Activated naive CD4-positive, alpha-beta T cell treated with anti-CD3 and anti-CD28 coated beads, Interleukin-2, amount 50 U/mL, for 16 hours (primary cell): ENCODE measurements around the gene AKR1C2.
"Not testable (repeated sequence)": the region's sequence is repeated elsewhere in the genome, so short reads cannot be mapped to it uniquely, and the experiment has no call there.

ENCODE experiments used
- DNase-seq: peaks from one replicate; pipeline ENCODE4 v3.0.0-alpha.2; 2020

Gene AKR1C2

DNA sequence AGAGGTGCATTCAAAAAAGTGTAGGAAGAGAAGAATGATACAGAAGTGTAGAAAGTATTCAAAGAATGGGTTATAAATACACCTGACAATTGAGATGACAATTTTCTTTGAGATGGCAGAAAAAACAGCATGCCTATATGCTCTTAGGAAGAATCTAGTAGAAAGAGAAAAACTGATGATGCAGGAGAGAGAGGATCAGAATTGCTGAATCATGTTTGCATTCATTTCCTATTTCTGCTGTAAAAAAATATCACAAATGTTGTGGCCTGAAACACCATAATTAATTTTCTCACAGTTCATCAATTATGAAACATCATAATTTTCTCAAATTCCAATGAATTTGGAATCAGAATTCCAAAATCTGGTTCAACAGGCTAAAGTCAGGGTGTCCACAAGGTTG is 50.3 kb downstream of the AKR1C2 start:
- no peak for DNase-seq

DNA sequence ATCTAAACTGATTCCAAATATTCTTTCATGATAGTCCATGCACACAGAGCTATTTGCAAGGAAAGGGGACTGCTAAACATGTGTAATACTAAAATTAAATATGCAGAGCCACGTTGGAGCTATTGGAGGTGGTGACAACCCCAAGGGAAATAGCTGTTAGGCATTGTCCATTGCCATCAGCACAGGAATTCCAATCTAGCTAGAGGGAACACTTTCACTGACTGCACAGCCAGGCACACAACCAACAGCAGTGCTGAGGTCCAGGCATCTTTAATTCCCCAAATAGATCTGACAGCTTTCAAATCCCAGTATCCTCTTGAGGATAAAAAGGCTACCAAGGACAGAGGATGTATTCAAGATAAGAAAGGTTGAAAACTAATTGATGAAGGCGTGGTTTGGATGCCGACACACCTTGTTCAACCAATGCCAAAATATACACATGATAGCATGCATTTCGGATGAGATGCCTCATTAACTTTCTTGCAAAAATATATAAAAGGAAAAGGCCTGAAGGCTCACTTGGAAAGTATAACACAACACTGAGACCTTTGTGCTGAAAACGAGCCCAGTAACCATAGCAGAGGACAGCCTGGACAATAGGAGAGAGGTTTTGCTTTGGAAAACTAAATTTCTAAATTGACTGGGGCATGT is 52.0 kb downstream of the AKR1C2 start:
- DNase-seq, result not testable (repeated sequence)

DNA sequence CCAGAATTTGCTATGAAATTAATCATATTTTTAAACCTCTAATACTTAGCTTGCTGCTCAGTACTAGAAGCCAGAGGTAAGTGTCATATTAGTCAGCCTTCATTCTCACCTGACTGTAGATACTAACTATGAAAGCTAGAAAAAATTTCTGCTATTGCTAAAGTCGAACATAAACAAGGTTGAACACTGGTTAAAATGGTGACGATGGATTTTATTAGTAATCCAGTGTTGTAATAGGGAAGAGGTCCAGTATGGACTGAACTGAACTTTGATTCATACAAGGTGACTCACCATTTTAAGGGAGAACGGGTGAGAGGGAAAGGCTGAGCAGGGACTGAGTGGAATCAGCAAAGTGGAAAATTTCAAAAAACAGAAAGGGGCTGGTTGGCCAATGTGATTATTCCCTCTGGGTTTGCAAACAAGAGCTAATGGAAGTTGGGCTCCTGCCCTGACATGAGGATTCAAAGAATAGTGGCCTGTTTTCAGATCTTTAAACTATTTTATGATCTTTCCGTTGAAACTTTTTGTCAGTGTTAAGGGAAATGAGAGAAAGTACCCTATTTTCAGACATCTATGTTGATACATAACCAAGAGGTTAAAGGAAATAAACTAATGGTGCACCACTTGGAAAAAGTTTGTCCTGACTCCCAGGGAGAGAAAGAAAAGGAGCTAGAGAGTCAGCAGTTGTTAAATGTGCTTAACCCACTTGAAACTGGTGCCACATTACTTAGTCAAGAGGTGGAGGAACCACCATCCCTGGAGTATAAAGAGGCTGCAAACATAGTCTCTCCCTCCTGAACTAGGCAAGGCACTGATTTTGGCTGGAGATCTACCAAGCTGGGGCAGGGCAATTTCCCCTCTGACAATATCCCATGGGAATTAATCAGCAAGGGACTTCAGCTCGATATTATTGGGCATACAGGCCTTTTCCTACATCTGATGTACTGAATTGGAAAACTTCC is 55.7 kb downstream of the AKR1C2 start:
- no peak for DNase-seq

DNA sequence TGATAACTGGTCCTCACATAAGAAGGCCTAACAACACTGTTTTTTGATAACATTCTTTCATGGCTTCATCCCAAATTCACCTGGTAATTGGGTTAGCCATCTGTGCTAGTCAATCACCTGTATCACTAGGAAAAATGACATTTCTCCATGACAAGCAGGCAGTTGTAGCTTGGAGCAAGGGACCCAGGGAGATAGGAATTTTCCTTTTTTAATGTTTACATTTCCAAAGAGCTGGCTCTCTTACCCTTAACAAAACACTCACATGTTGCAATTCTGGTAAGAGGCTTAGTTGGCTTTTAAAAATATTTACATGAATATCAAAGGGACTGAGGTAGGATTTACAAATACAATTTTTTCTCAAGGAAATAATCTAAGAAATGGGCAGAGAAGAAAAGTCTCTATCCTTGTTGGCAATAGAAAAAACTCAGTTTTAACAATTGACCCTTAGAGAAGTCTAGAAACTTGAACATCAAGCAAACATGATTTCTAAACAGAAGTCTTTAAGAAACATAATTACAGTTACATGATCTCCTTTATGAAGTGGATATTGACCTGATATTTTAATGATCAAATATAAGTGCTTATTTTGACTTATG is 56.5 kb downstream of the AKR1C2 start:
- DNase-seq, result no peak

DNA sequence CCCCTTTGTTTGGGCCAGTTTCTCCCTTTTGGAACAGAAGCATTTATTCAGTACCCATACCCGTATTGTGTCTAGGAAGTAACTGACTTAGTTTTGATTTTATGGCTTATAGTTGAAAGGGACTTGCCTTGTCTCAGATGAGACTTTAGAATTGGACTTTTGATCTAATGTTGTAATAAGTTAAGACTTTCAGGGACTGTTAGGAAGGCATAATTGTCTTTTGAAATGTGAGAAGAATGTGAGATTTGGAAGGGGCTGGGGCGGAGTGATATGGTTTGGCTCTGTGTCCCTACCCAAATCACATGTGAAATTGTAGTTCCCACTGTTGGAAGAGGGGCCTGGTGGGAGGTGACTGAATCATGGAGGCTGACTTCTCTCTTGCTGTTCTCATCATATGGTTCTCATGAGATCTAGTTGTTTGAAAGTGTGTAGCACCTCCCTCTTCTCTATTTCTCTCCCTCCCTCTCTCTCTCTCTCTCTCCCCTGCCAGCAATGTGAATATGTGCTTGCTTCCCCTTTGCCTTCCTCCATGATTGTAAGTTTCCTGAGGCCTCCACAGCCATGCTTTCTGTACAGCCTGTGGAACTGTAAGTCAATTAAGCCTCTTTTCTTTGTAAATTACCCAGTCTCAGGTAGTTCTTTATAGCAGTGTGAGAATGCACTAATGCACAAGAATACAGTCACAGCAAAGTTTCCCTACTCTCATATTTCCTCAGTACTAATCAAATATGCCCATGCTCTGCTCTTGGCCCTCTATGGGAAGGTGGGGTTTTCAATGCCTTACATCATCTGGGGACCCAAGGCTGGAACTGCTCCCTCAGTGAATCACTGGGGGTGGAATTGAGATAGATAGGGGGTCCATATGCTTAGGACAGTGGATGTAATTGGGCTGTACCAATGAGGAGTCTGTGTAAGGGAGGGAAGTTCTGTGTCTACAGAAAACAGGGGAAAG is 57.6 kb downstream of the AKR1C2 start:
- no peak for DNase-seq

DNA sequence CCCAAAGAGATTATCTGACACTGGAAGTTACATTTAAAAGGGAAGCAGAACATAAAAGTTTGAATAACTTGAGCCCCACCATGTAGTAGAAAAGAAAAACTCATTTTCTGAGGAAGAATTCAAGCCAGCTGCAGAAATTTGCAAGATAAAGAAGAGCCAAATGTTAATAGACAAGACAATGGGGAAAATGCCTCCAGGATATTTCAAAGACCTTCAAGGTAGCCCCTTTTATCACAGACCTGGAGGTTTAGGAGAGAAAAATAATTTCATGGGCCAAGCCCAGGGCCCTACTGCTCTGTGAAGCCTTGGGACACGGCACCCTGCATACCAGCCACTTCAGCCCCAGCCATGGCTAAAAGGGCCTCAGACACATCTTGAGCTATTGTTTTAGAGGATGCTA is 58.8 kb downstream of the AKR1C2 start:
- no peak for DNase-seq

DNA sequence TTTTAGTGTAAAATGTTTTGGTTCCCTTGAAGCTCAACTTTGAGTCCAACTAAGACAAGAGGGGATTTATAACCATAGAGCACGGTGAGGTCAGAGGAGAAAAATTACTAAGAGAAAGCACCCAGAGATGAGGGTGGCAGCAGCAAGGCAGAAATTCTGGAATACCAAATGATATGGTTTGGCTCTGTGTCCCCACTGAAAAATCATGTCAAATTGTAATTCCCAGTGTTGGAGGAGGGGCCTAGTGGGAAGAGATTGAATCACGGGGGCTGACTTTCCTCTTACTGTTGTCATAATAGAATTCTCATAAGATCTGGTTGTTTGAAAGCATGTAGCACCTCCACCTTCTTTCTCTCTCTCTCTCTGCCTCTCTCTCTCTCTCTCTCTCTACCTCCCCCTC is 59.8 kb downstream of the AKR1C2 start:
- no peak for DNase-seq

DNA sequence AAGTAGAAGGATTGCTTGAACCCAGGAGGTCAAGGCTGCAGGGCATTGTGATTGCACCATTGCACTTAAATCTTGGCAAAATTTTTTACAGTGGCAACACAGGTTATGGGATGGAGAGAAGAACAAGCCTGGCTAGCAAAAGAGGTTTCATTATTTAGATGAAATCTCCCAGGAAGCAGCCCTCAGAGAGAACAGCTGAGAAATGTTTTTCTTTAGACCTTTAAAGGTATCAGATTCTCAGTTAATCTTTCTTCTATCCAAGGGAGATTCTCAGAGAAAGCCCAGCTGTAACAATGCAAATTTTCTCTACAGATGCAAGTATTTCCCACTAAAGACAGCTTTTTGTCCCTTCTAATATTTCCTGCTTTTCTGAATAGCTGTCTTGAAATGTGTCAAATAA is 60.2 kb downstream of the AKR1C2 start:
- DNase-seq, result not testable (repeated sequence)

DNA sequence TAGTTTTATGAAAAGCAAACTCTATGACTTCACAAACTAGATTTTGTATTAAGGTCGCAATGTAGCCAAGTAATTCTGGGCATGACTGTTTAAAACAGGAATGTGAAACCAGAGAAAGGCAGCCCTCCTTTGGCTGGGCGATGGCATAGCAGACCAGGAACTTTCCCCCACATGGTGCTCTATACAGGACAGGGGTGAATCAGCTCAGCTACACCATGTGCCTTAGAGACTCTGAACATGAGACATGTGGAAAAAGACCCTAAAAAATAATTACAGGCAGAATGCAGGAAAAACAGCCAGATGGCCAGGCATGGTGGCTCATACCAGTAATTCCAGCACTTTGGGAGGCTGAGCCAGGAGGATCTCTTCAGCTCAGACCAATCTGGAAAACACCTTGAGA is 60.7 kb downstream of the AKR1C2 start:
- DNase-seq, result not testable (repeated sequence)

DNA sequence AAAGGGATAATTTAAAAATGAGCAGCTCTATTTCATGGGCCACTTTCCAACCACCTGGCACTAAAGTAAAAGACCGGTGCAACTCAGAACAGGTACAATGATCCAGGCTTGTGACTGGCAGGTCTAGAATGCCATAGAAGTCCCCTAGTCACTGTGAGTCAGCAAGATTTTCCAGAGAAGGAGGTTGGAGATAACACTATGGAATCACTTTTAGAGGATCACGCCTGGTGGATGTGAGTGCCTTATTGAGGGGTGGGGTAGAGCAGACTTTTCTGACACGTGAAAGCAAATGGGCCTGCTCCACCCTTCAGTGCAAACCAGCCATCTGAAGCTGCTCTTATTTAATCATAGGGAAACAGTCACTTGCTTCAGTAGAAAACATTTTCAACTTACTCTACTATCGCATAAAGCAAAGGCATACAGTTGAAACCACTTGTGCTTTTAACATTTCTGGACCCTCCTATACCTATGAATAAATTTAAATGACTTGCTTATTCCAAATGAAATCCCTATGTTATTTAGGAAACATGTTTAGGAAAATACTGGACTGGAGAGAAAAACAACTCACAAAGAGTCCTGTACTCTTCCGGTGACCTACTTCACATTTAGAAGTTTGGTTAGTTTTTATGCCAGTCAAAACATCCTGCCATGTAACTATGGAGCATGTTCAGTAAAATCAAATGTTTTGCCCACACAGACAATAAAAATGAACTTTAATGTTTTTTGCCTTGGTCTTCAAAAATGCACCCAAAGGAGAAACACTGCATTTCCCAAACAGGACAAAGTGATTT is 61.9 kb downstream of the AKR1C2 start:
- DNase-seq, result no peak

DNA sequence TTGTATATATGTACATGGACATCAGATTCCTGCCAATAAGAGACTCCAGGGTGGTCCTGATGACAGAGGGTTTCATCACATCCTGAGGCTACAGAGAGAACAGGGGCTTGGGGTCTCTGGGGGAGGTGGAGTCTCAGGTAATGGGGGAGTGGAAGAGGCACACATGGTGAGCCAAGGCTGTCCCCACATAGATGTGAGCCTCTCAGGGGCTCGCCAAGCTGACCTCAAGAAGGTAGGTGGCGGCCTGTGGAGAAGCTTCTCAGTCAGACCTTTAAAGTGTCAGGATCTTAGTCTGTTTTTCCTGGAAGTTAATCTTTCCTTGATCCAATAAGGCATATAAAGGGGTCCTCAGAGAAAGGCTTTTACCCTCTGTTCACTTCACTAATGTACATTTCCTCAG is 62.7 kb downstream of the AKR1C2 start:
- not testable (repeated sequence) for DNase-seq

DNA sequence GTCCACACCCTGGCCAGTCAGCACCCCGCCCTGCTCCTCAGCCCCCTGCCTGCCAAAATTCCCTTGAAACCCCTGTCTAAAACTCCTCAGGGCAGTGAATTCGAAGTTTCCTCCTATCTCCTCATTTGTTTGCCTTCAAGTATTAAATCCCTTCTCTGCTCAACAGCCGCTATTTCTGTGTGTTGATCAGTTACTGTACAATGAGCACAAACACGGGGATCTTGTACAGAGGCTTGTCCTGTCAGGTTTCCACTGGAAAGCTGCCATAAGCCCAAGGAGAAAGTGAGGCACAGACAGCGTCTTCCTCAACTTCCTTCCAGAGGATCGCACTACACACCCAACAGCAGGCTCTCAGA is 63.6 kb downstream of the AKR1C2 start:
- DNase-seq, result not testable (repeated sequence)

DNA sequence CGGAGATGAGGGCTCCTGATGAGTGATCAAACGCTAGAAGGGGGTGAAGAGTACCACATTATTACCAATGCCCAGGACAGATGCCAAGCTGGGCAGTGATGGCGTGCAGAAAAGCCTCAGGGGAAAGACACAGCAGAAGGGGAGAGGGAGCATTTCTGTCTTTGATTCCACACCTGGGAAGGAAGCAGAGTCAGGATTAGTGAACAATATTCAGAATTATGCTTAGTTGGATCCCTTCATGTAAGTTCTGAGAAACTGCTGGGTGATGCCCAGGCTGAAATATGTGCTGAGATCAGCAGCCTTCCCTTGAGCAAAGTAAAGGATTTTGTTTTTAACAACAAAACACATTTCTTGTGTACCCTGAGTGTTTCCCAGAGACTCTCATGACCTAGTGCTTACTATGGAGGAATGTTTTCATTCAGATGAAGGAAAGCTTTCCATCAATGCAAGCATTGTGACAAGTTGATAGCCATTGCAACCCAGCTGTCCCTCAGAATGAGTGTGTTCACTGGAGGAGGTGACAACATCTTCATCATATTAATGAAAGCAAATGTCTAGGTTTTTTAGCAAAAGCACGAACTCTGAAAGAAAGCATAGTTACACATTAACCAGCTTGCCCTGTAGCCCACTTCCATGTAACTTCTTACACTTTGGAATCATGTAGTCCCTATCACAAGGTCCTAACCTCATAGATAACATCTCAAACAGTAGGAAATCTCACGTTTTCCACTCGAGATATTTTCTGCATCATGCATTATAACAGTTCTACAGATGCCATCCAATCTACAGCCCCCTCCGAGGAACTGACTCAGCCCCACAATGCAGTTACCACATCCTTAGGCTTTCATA is 64.2 kb downstream of the AKR1C2 start:
- no peak for DNase-seq
